Measurements from ENCODE around the gene PKM.

PKM gene

GRCh38 chr15:72155635-72156616 is 75.1 kb downstream of the PKM start:
- DNase-seq (ENCODE audit: low spot score): peak; percentile 86

GRCh38 chr15:72155003-72155621 is 75.9 kb downstream of the PKM start:
- no peak for DNase-seq (ENCODE audit: low spot score)

DNA sequence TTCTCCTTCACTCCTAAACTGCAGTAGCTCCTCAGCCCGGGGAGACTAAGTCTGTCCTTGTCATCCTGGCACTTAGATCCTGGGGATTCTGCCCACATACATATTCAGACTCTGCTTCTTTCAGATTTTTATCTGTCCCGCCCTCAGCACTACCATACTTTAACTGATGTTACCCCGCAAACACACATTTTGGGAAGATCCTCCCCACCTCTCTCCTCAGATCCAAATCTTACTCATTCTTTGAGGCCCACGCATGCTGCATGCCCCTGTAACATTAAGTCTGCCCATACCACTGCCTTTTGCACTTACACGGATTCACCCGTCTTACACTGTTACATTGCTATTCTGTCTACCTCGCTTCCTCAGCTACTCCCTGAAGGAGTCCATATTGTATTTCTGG is 76.7 kb downstream of the PKM start:
- DNase-seq (ENCODE audit: low spot score): no peak

DNA sequence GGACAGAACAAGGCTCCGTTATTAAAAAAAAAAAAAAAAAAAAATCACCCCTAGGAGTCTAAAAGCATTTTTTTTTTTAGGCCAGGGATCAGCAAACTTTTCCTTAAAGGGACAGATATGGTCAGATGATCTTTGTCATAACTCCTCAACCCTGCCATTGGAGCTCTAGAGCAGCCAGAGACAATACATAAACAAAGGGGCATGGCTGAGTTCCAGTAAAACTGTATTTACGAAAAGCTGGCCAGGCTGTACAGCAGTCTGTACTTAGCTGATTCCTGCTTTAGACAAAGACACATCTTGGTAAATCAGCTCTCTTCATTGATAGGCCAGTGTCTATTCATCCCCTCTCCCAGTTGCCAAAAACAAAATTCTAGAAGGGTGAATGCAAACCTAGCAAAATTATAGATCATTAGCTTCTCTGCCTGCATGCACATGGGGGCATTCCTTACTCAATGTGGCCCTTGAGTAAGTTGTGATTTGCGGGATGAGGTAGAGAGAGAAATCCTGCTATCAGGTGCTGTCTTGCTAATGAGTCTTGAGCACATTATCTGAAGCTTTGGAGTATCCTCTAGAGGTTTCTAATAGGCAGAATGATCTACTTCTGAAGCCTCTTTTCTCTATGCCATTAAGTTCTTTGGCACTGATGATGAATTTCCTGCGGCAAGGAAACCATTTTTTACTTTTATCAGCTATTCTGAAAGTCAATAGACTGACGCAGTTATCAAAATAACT is 77.6 kb downstream of the PKM start:
- no peak for DNase-seq (ENCODE audit: low spot score)
